CD14-positive monocyte (primary cell): ENCODE results near the gene THSD7A. TPM values are rescaled to one million over a fixed set of nuclear protein-coding genes. Genes with fewer than 3 reads are reported as not detected.
"Not testable (repeated sequence)": the region's sequence is repeated elsewhere in the genome, so short reads cannot be mapped to it uniquely, and the experiment has no call there.

Source experiments
- DNase-seq, 3 donors: peaks; one replicate each; pipeline ENCODE4 v3.0.0-alpha.2; 2011 to 2022
- H2AFZ ChIP-seq: 2 replicates; pipeline ENCODE4 v1.6.0; 2012; ENCODE audit warnings: mild to moderate bottlenecking, low read depth, low read length, inconsistent platforms; ENCODE audit not compliant: insufficient read depth, poor library complexity, severe bottlenecking
- H3K27ac ChIP-seq, 2 donors: 1 replicate in 1 of 2; 2 replicates in 1 of 2; pipeline ENCODE4 v1.5.1; 2012 to 2013; ENCODE audit warnings: low read length in 2 of 2, control low read depth in 1 of 2, inconsistent platforms in 1 of 2, low read depth in 1 of 2, mild to moderate bottlenecking in 1 of 2
- H3K27me3 ChIP-seq, 2 donors: one replicate each; pipeline versions ENCODE4 v1.6.0 to v1.6.1; 2011 to 2013; ENCODE audit warnings: low read length in 2 of 2; ENCODE audit not compliant: control insufficient read depth in 2 of 2, insufficient read depth in 2 of 2
- H3K36me3 ChIP-seq, 2 donors: replicated peaks in 1 of 2; 1 replicate in 1 of 2; 2 replicates in 1 of 2; pipeline versions ENCODE4 v1.5.1 to v1.6.1; 2012 to 2013; ENCODE audit warnings: low read length in 2 of 2, control low read depth in 1 of 2, inconsistent platforms in 1 of 2, mild to moderate bottlenecking in 1 of 2; ENCODE audit not compliant: insufficient read depth in 2 of 2, control insufficient read depth in 1 of 2
- H3K4me1 ChIP-seq, 2 donors: 1 replicate in 1 of 2; 2 replicates in 1 of 2; pipeline versions ENCODE4 v1.5.1 to v1.6.1; 2012 to 2013; ENCODE audit warnings: low read length in 2 of 2, control low read depth in 1 of 2, inconsistent platforms in 1 of 2, mild to moderate bottlenecking in 1 of 2, moderate library complexity in 1 of 2; ENCODE audit not compliant: insufficient read depth in 2 of 2, control insufficient read depth in 1 of 2
- H3K4me2 ChIP-seq: replicated peaks from 2 replicates; pipeline ENCODE3; 2012; ENCODE audit warnings: low read length, moderate library complexity, mild to moderate bottlenecking; ENCODE audit not compliant: poor library complexity, severe bottlenecking; ENCODE audit errors: extremely low read depth
- H3K4me3 ChIP-seq, 3 experiments: fragments of 200-600 bp in 1 of 3; sonication (generic) in 1 of 3; replicated peaks in 1 of 3; 1 replicate in 2 of 3; 2 replicates in 1 of 3; pipeline ENCODE4 v1.5.1; 2011 to 2013; ENCODE audit warnings: low read length in 3 of 3, mild to moderate bottlenecking in 3 of 3, control low read depth in 2 of 3, low read depth in 2 of 3, inconsistent platforms in 1 of 3, moderate library complexity in 1 of 3
- H3K79me2 ChIP-seq: 2 replicates; pipeline ENCODE4 v1.6.0; 2012; ENCODE audit warnings: mild to moderate bottlenecking, control low read depth, inconsistent platforms, low read length, moderate library complexity; ENCODE audit not compliant: insufficient read depth
- H3K9ac ChIP-seq: 2 replicates; pipeline ENCODE4 v1.6.0; 2017; ENCODE audit warnings: low read length, mild to moderate bottlenecking; ENCODE audit not compliant: insufficient read depth, poor library complexity, severe bottlenecking
- H3K9me3 ChIP-seq, 2 donors: replicated peaks in 1 of 2; 1 replicate in 1 of 2; 2 replicates in 1 of 2; pipeline versions ENCODE4 v1.5.1 to v1.6.1; 2012 to 2013; ENCODE audit warnings: low read length in 2 of 2, control low read depth in 1 of 2; ENCODE audit not compliant: control insufficient read depth in 1 of 2, insufficient read depth in 1 of 2
- H4K20me1 ChIP-seq: 2 replicates; pipeline ENCODE4 v1.6.0; 2012; ENCODE audit warnings: mild to moderate bottlenecking, low read length, control low read depth, moderate library complexity; ENCODE audit not compliant: insufficient read depth
- H3K27ac Mint-ChIP-seq, 7 donors: one replicate each; pipeline ENCODE4 v1.8.0; 2020; ENCODE audit warnings: mild to moderate bottlenecking in 7 of 7, mixed read lengths in 7 of 7, moderate library complexity in 6 of 7, inconsistent platforms in 2 of 7
- H3K27me3 Mint-ChIP-seq, 3 donors: one replicate each; pipeline ENCODE4 v1.8.0; 2021 to 2022; ENCODE audit warnings: low read depth in 3 of 3, mild to moderate bottlenecking in 3 of 3, mixed read lengths in 3 of 3, moderate library complexity in 3 of 3, inconsistent platforms in 1 of 3
- H3K36me3 Mint-ChIP-seq, 2 donors: one replicate each; pipeline ENCODE4 v1.8.0; 2020; ENCODE audit warnings: mixed read lengths in 2 of 2, inconsistent platforms in 1 of 2, mild to moderate bottlenecking in 1 of 2
- H3K4me1 Mint-ChIP-seq: one replicate; pipeline ENCODE4 v1.8.0; 2020; ENCODE audit warnings: mild to moderate bottlenecking, mixed read lengths
- H3K4me3 Mint-ChIP-seq, 2 donors: one replicate each; pipeline ENCODE4 v1.8.0; 2020; ENCODE audit warnings: mild to moderate bottlenecking in 2 of 2, mixed read lengths in 2 of 2, moderate library complexity in 1 of 2
- H3K9me3 Mint-ChIP-seq, 7 donors: one replicate each; pipeline ENCODE4 v1.8.0; 2020 to 2022; ENCODE audit warnings: mixed read lengths in 7 of 7, mild to moderate bottlenecking in 6 of 7, moderate library complexity in 6 of 7, inconsistent platforms in 2 of 7
- WGBS: methylation state at CpG from one replicate; pipeline ENCODE4 v1.1.5; 2013; ENCODE audit warnings: missing lambda C conversion rate; ENCODE audit not compliant: insufficient coverage; 5-methylcytosine and 5-hydroxymethylcytosine counted together
- intact Hi-C, 2 donors: fragments of 100-400 bp; cut with micrococcal nuclease; formaldehyde crosslinking; loops; one replicate each; pipeline versions ENCODE4 v1.15.0 to v1.15.1; 2023
- polyA plus RNA-seq, 3 donors: library from polyadenylated mRNA; depleted of rRNA in 1 of 3; unstranded in 2 of 3; stranded (reverse) in 1 of 3; fragments of 300-500 nt in 2 of 3; fragments of >200 nt in 1 of 3; fragmentation: Illumina TruSeq in 2 of 3; gene quantifications; 1 replicate in 2 of 3; 2 replicates in 1 of 3; pipeline ENCODE4 v1.2.3, GENCODE V29; 2012 to 2021
- TF ChIP-seq, protein P1 (sequence below): fragments of 200-600 bp; IDR thresholded peaks from one replicate; pipeline ENCODE4 v1.8.0; 2022; ENCODE audit warnings: antibody characterized with exemption, mild to moderate bottlenecking

The THSD7A gene
- polyA plus RNA-seq, 3 donors: under 0.01 TPM; not detected in 2

DNA sequence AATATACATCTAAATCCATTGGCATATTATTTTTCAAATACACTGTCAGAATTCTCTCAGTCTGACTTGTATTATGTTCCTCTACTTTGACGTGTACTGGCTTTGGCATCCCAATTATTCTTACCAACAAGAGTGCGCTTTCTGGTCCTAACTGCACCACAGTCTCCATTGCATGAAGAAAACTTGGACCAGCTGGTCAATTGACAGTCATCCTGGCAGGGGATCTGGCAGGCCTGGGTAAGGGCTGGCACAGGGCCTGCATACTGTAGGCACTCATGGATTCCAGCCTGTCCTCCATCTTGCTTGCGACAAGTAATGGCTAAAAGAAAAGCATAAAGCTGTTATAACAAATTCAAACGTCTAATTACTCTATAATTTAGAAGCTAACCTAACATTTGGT lies 384.9 kb downstream of the THSD7A start:
- H3K9me3 Mint-ChIP-seq: peaks cover 0 to 3% (median 0%) of the 10 kb centered on the region in 7 donors
- no peak overlapping the region for H3K4me3 Mint-ChIP-seq
- WGBS: 83% methylated on average over 3 of the region's 4 CpGs

DNA sequence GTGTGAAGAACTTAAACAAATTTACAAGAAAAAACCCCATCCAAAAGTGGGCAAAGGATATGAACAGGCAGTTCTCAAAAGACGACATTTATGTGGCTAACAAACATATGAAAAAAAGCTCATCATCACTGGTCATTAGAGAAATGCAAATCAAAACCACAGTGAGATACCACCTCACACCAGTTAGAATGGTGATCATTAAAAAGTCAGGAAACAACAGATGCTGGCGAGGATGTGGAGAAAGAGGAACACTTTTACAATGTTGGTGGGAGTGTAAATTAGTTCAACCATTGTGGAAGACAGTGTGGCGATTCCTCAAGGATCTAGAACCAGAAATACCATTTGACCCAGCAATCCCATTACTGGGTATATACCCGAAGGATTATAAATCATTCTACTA lies 388.1 kb downstream of the THSD7A start:
- DNase-seq, H3K27me3 Mint-ChIP-seq, H3K9ac ChIP-seq, H3K4me1 Mint-ChIP-seq, H3K4me2 ChIP-seq, intact Hi-C loops, H3K36me3 ChIP-seq, H3K27ac ChIP-seq, H3K27me3 ChIP-seq, H3K4me3 ChIP-seq, H3K4me3 Mint-ChIP-seq, H3K36me3 Mint-ChIP-seq, H3K79me2 ChIP-seq, H4K20me1 ChIP-seq, H3K27ac Mint-ChIP-seq, H3K9me3 ChIP-seq, H3K9me3 Mint-ChIP-seq, H3K4me1 ChIP-seq, H2AFZ ChIP-seq: not testable (repeated sequence)
- no CpG with 5 or more reads among the region's 4 CpGs for WGBS

More for the DNA sequence above, 384.9 kb downstream of the THSD7A start:
- no peaks in the 10 kb centered on the region for H3K36me3 Mint-ChIP-seq
- Histone ChIP-seq H4K20me1 (no peaks in the 10 kb centered on the region), H3K36me3 (no peaks in the 10 kb centered on the region), H3K79me2 (no peaks in the 10 kb centered on the region), H3K4me3 (no peak overlapping the region), H3K4me1 (no peaks in the 10 kb centered on the region), H2AFZ (no peak overlapping the region), H3K27ac (no peak overlapping the region), H3K9ac (no peak overlapping the region), H3K27me3 (no peaks in the 10 kb centered on the region), H3K4me2 (no peak overlapping the region), H3K9me3 (no peaks in the 10 kb centered on the region)
- no peak overlapping the region for H3K27ac Mint-ChIP-seq
- intact Hi-C loops: no loop called here
- no peaks in the 10 kb centered on the region for H3K27me3 Mint-ChIP-seq
- H3K4me1 Mint-ChIP-seq: no peaks in the 10 kb centered on the region
- no peak for DNase-seq
- TF ChIP-seq, protein P1, sequence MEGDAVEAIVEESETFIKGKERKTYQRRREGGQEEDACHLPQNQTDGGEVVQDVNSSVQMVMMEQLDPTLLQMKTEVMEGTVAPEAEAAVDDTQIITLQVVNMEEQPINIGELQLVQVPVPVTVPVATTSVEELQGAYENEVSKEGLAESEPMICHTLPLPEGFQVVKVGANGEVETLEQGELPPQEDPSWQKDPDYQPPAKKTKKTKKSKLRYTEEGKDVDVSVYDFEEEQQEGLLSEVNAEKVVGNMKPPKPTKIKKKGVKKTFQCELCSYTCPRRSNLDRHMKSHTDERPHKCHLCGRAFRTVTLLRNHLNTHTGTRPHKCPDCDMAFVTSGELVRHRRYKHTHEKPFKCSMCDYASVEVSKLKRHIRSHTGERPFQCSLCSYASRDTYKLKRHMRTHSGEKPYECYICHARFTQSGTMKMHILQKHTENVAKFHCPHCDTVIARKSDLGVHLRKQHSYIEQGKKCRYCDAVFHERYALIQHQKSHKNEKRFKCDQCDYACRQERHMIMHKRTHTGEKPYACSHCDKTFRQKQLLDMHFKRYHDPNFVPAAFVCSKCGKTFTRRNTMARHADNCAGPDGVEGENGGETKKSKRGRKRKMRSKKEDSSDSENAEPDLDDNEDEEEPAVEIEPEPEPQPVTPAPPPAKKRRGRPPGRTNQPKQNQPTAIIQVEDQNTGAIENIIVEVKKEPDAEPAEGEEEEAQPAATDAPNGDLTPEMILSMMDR: no peak
